ENCODE results near the gene MGAT5.

DNA sequence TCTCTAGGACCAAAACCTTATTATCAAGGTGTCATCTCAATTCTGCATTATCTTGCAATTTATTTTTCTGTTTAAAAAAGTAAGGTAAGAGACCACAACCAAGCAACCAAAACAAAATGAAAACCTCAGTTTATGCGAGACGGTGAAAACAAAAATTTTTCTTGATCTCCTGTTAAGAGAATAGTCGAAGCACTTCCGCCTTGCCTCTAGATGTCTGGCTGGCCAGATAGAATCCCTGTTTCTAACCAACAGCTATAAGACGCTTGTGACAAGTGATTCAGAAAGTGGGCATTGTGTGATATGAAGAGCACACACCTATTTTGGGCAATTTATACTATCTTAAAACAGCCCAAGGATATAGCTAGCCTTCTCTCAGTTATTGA, 51.2 kb downstream of the MGAT5 start:
- no peak for TF ChIP-seq ZNF311 (tag by site-specific recombination; IDR thresholded peaks at IDR 0.05; ENCODE audit: borderline replicate concordance)
- no peak for TF ChIP-seq ZNF174 (tag by site-specific recombination; IDR thresholded peaks at IDR 0.05)
- no peak for TF ChIP-seq ZNF560 (tag by site-specific recombination; IDR thresholded peaks at IDR 0.05; ENCODE audit: borderline replicate concordance)
- TF ChIP-seq, protein P1, sequence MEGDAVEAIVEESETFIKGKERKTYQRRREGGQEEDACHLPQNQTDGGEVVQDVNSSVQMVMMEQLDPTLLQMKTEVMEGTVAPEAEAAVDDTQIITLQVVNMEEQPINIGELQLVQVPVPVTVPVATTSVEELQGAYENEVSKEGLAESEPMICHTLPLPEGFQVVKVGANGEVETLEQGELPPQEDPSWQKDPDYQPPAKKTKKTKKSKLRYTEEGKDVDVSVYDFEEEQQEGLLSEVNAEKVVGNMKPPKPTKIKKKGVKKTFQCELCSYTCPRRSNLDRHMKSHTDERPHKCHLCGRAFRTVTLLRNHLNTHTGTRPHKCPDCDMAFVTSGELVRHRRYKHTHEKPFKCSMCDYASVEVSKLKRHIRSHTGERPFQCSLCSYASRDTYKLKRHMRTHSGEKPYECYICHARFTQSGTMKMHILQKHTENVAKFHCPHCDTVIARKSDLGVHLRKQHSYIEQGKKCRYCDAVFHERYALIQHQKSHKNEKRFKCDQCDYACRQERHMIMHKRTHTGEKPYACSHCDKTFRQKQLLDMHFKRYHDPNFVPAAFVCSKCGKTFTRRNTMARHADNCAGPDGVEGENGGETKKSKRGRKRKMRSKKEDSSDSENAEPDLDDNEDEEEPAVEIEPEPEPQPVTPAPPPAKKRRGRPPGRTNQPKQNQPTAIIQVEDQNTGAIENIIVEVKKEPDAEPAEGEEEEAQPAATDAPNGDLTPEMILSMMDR (tag by site-specific recombination; IDR thresholded peaks at IDR 0.05) = no peak
- TF ChIP-seq GLI2 (tag by site-specific recombination; IDR thresholded peaks at IDR 0.05; ENCODE audit: borderline replicate concordance, low read depth) = no peak
- TF ChIP-seq ZNF23 (tag by site-specific recombination; IDR thresholded peaks at IDR 0.05; ENCODE audit: borderline replicate concordance) = no peak
- no peak for TF ChIP-seq ZNF350 (tag by site-specific recombination; IDR thresholded peaks at IDR 0.05)
- TF ChIP-seq ZNF558 (tag by site-specific recombination; IDR thresholded peaks at IDR 0.05) = no peak
- TF ChIP-seq SETDB1 (IDR thresholded peaks at IDR 0.05; ENCODE audit: insufficient read length, low read length) = no peak
- TF ChIP-seq ZBTB7A (tag by site-specific recombination; IDR thresholded peaks at IDR 0.05; ENCODE audit: low read depth) = no peak
